NAMALWA (cell line): Measurements from ENCODE around the gene SCG5.

ENCODE experiments used
- DNase-seq: peaks from one replicate; pipeline ENCODE4 v3.0.0-alpha.2; 2015; ENCODE audit warnings: low spot score

SCG5 gene

GRCh38 chr15:32723171-32723948 lies 81.8 kb downstream of the SCG5 start:
- DNase-seq, result no peak

DNA sequence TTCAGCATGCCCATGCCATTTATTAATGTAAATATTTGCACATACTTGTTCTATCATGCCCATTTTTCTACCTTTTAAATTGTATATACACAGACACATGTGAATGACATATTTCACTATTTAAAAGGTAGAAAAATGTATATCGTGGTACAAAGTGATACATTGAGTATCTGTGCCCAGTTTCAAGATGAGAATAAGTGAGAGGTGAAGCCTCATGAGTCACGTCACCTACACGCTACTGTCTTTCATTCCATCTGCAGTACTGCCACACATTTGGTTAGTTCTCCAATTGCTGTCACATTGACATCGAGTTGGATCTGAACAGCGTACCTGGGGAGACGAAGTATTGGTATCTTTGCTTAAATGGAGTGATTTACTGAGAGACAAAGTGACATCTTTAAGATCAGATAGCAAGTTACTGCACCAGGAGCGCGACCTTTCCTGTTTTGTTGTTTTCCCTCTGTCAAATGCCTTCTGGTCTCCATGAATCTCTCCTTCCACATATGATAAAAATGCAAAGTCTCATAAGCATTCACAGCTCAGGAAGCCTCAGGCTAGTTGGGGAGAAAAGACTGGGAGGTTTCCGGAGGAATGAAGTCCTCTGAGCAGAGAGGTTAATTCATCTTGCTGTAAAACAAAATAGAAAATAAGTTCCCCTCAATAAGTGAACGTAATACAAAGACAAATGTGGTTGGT lies 88.3 kb downstream of the SCG5 start:
- no peak for DNase-seq

DNA sequence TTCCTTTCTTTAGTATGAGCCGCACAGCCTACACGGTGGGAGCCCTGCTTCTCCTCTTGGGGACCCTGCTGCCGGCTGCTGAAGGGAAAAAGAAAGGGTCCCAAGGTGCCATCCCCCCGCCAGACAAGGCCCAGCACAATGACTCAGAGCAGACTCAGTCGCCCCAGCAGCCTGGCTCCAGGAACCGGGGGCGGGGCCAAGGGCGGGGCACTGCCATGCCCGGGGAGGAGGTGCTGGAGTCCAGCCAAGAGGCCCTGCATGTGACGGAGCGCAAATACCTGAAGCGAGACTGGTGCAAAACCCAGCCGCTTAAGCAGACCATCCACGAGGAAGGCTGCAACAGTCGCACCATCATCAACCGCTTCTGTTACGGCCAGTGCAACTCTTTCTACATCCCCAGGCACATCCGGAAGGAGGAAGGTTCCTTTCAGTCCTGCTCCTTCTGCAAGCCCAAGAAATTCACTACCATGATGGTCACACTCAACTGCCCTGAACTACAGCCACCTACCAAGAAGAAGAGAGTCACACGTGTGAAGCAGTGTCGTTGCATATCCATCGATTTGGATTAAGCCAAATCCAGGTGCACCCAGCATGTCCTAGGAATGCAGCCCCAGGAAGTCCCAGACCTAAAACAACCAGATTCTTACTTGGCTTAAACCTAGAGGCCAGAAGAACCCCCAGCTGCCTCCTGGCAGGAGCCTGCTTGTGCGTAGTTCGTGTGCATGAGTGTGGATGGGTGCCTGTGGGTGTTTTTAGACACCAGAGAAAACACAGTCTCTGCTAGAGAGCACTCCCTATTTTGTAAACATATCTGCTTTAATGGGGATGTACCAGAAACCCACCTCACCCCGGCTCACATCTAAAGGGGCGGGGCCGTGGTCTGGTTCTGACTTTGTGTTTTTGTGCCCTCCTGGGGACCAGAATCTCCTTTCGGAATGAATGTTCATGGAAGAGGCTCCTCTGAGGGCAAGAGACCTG lies 89.5 kb downstream of the SCG5 start:
- DNase-seq, result no peak

DNA sequence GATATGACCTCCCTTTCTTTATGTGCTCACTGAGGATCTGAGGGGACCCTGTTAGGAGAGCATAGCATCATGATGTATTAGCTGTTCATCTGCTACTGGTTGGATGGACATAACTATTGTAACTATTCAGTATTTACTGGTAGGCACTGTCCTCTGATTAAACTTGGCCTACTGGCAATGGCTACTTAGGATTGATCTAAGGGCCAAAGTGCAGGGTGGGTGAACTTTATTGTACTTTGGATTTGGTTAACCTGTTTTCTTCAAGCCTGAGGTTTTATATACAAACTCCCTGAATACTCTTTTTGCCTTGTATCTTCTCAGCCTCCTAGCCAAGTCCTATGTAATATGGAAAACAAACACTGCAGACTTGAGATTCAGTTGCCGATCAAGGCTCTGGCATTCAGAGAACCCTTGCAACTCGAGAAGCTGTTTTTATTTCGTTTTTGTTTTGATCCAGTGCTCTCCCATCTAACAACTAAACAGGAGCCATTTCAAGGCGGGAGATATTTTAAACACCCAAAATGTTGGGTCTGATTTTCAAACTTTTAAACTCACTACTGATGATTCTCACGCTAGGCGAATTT lies 91.2 kb downstream of the SCG5 start:
- no peak for DNase-seq

DNA sequence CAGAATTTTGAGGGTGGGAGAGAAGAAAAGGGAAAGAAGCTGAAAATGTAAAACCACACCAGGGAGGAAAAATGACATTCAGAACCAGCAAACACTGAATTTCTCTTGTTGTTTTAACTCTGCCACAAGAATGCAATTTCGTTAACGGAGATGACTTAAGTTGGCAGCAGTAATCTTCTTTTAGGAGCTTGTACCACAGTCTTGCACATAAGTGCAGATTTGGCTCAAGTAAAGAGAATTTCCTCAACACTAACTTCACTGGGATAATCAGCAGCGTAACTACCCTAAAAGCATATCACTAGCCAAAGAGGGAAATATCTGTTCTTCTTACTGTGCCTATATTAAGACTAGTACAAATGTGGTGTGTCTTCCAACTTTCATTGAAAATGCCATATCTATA lies 91.8 kb downstream of the SCG5 start:
- no peak for DNase-seq

- DNase-seq, result no peak
These were observed 94.6 kb downstream of the SCG5 start for GRCh38 chr15:32735989-32736700.

- DNase-seq, result no peak
These were observed 95.2 kb downstream of the SCG5 start for GRCh38 chr15:32736701-32737061.

DNA sequence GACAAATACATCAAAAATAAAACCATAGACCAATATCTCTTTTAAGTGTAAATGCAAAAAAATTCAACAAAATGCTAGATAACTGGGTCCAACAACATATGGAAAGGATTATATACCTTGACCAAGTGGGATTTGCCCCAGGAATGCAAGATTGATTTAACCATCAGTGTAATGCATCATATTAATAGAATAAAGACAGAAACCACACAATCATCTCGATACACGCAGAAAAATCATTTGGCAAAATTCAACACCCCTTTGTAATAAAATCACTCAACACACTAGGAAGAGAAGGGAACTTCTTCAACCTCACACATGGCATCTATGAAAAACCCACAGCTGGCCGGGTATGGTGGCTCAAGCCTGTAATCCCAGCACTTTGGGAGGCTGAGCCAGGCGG lies 95.8 kb downstream of the SCG5 start:
- no peak for DNase-seq

- no peak for DNase-seq
These were observed 97.2 kb downstream of the SCG5 start for GRCh38 chr15:32738666-32739065.

DNA sequence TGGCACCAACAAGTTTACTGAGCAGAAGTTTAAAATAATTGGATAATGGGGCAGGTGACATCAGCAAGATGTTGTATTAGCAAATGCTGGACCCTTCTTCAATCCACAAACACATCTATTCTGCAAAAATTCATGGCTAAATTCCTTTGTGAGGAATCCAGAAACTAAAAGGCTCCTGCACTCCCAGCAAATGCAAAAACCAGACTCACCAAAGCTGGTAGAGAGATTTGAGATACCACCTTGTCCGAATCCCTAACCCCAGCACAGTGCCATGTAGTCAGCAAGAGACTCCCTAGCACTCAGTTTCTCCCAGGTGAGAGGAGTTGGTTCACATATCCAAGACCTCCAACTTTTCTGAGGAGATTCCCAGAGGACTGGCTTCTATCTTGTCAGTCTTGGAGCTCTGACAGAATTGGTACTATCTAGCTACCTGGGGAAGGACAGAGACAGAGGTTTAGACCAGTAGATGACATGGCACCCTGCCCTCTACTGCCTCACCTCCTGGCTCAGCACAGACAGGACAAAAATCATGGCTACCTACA lies 98.1 kb downstream of the SCG5 start:
- no peak for DNase-seq

- DNase-seq, result no peak
These were observed 102.1 kb downstream of the SCG5 start for GRCh38 chr15:32743411-32744140.

DNA sequence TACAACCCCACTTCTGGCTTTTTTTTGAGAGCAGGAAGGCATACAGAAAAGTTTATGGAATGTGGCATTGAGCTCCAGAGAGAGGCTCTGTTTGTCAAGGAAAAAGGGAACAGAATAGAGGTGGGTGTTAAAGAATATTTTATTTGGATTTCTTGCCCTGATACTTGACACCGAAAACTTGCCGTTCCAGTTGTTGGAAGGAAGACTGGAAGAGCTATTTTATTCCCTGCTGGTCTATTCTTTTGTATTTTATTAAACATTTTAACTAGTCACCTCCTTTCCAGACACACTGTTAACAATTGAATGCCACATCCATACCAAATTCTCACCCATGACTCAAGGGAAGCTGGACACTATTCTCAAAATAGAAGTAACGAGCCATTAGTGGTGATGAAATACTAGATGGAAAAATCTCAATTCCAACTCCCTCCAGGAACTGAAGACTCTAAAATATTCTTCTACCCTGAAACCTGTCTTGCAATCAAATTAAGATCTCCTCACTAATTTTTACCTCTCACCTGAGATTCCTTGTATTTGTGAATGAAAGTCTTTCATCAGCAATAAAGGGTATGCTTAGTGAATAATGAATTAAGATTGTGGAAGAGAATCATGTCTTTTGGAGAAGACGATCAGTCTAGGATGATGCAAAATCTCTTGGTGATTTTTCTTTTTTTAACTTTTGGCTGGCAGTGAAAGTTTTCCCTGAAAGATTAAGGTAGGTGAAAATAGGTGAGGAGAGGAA lies 104.8 kb downstream of the SCG5 start:
- DNase-seq, result no peak
